Measurements from ENCODE around the gene MAGI2. TPM values are rescaled to one million over a fixed set of nuclear protein-coding genes. Genes with fewer than 3 reads are reported as not detected.
A peak's percentile ranks its signal among the peaks of the same experiment; 100 is the strongest.

Gene MAGI2
- total and polyA plus RNA-seq, 2 donors (not counting 3 experiments of a cell fraction or from before 2014, with no cell fraction given) = 0.28 to 6.0 TPM

DNA sequence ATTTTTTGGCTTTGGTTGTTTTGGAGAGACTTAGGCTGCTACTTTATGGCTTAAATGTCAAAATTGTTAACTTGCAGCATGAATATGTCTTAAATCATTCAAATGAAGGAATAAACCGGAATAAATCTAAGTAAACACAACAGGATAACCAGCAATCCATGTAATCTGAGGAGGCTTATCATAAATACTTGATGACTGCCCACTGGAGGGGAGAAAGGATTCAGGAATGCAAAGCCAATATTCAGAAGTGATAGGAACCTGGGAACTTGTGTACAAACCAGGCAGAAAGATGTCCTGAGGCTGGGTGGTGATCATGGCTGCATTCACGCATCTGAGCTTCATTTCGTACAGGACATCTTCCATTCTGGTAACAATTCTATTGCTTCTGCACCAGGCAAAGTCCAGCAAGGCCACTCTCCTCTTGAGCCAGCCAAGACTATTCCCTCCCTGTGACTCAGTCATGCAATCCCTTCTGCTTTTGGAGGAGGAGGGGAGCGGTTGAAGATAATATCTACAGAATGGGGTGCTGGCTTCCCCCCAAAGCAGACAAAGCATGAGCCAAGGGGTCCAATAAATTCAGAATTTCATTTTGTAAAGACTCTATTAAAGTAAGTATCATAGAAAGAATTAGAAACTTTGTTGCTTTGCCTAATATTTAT is 1280.4 kb downstream of the MAGI2 start:
- no peaks in the 10 kb centered on the region for H4K20me1 ChIP-seq (replicated peaks; ENCODE audit: control insufficient read depth, extremely low read depth, insufficient read depth, low read length)
- no peak overlapping the region for H3K27ac ChIP-seq (ENCODE audit: insufficient read depth, low read depth, low read length)
- no peak overlapping the region for H3K4me2 ChIP-seq (ENCODE audit: insufficient read depth, low read length)
- BruUV-seq (replicated peaks) = no TSS peak
- intact Hi-C loops (cut with micrococcal nuclease) = no loop called here
- no peaks in the 10 kb centered on the region for H3K4me1 ChIP-seq (ENCODE audit: control insufficient read depth, extremely low read depth, insufficient read depth, low read length)
- no peaks in the 10 kb centered on the region for H3K36me3 ChIP-seq (ENCODE audit: control insufficient read depth in 2 of 2, extremely low read depth in 1 of 2, insufficient read depth in 2 of 2, low read length in 2 of 2)
- H3K79me2 ChIP-seq (ENCODE audit: control insufficient read depth, insufficient read depth, low read length) = no peaks in the 10 kb centered on the region
- H3K9ac ChIP-seq (replicated peaks; ENCODE audit: extremely low read depth, insufficient read depth, low read length) = no peak overlapping the region
- H3K4me3 ChIP-seq (replicated peaks in 1 of 3; ENCODE audit: insufficient read depth in 1 of 3, low read depth in 1 of 3, low read length in 3 of 3) = no peak overlapping the region
- H2AFZ ChIP-seq (ENCODE audit: low read depth, low read length) = peak overlapping the region; percentile 30
- ChIA-PET POLR2A (no interaction called here), CTCF (interaction anchor here (0.9 to 1.0 kb wide), 3 partner anchors 9 to 38 kb away, joined by 3 to 4 read pairs (median 3); no protein-coding TSS in a partner anchor)
- dilution Hi-C loops (cut with MboI; ENCODE audit: extremely low pct_ligation_motif_present, low sequenced_read_pairs) = no loop called here
- FAIRE-seq (no peak), DNase-seq (ENCODE audit: low read depth, low spot score) (peak; percentile 3)
- H3K27me3 ChIP-seq (ENCODE audit: control insufficient read depth in 2 of 2, insufficient read depth in 2 of 2, low read length in 2 of 2) = no peaks in the 10 kb centered on the region
- no peaks in the 10 kb centered on the region for H3K9me1 ChIP-seq (replicated peaks; ENCODE audit: control insufficient read depth, extremely low read depth, insufficient read depth, low read length)
- no peaks in the 10 kb centered on the region for H3K9me3 ChIP-seq (replicated peaks; ENCODE audit: control insufficient read depth, insufficient read depth, low read length)
- TF ChIP-seq, protein P1, sequence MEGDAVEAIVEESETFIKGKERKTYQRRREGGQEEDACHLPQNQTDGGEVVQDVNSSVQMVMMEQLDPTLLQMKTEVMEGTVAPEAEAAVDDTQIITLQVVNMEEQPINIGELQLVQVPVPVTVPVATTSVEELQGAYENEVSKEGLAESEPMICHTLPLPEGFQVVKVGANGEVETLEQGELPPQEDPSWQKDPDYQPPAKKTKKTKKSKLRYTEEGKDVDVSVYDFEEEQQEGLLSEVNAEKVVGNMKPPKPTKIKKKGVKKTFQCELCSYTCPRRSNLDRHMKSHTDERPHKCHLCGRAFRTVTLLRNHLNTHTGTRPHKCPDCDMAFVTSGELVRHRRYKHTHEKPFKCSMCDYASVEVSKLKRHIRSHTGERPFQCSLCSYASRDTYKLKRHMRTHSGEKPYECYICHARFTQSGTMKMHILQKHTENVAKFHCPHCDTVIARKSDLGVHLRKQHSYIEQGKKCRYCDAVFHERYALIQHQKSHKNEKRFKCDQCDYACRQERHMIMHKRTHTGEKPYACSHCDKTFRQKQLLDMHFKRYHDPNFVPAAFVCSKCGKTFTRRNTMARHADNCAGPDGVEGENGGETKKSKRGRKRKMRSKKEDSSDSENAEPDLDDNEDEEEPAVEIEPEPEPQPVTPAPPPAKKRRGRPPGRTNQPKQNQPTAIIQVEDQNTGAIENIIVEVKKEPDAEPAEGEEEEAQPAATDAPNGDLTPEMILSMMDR (IDR thresholded peaks at IDR 0.05; ENCODE audit: extremely low read depth in 1 of 2, insufficient read depth in 1 of 2, low read depth in 1 of 2, low read length in 2 of 2) = no peak
- TF ChIP-seq POLR2A (IDR thresholded peaks at IDR 0.05; ENCODE audit: low read depth, low read length) = no peak
- no peak for TF ChIP-seq MYC (IDR thresholded peaks at IDR 0.05; ENCODE audit: low read depth, low read length)
- no peak for TF ChIP-seq JUN (IDR thresholded peaks at IDR 0.05; ENCODE audit: borderline replicate concordance, insufficient read depth, insufficient read length, low read depth)
- TF ChIP-seq FOS (IDR thresholded peaks at IDR 0.05; ENCODE audit: borderline replicate concordance, insufficient read depth, low read length) = no peak
- no peak for TF ChIP-seq POLR2AphosphoS5 (IDR thresholded peaks at IDR 0.05; ENCODE audit: insufficient read depth, low read depth, low read length)
- no peak for TF ChIP-seq GATA2 (IDR thresholded peaks at IDR 0.05; ENCODE audit: insufficient read depth, insufficient read length, low read depth, low read length)
- no peak for TF ChIP-seq EZH2 (IDR thresholded peaks at IDR 0.05; ENCODE audit: borderline replicate concordance, low read depth, low read length, severe bottlenecking)
- no peak for TF ChIP-seq MAX (IDR thresholded peaks at IDR 0.05; ENCODE audit: insufficient read depth, insufficient read length)
